H9 (cell line): ENCODE data around the gene RBM22. TPM values are rescaled to one million over a fixed set of nuclear protein-coding genes. Genes with fewer than 3 reads are reported as not detected.
A peak's percentile ranks its signal among the peaks of the same experiment; 100 is the strongest.

Source experiments
- DNase-seq: peaks from one replicate; pipeline ENCODE4 v3.0.0-alpha.2; 2017
- H2AFZ ChIP-seq: one replicate; pipeline ENCODE4 v1.6.1; 2013; ENCODE audit warnings: mild to moderate bottlenecking, low read length, control low read depth, moderate library complexity
- H2AK5ac ChIP-seq: 2 replicates; pipeline ENCODE4 v1.6.1; 2013; ENCODE audit warnings: low read length, control low read depth, mixed read lengths; ENCODE audit not compliant: insufficient read length
- H2BK120ac ChIP-seq: one replicate; pipeline ENCODE4 v1.6.1; 2013; ENCODE audit warnings: low read depth, mild to moderate bottlenecking, low read length, control low read depth, inconsistent platforms; ENCODE audit not compliant: poor library complexity, severe bottlenecking
- H2BK12ac ChIP-seq: 2 replicates; pipeline ENCODE4 v1.6.1; 2013; ENCODE audit warnings: low read length, control low read depth, mixed read lengths, low read depth; ENCODE audit not compliant: insufficient read length
- H2BK15ac ChIP-seq: 2 replicates; pipeline ENCODE4 v1.6.1; 2013; ENCODE audit warnings: low read depth, low read length, control low read depth
- H2BK20ac ChIP-seq: one replicate; pipeline ENCODE4 v1.6.1; 2013; ENCODE audit warnings: low read depth, mild to moderate bottlenecking, low read length, control low read depth, inconsistent platforms; ENCODE audit not compliant: poor library complexity, severe bottlenecking
- H2BK5ac ChIP-seq: 2 replicates; pipeline ENCODE4 v1.6.1; 2013; ENCODE audit warnings: low read length, control low read depth, mixed read lengths; ENCODE audit not compliant: insufficient read length
- H3K14ac ChIP-seq: 2 replicates; pipeline ENCODE4 v1.6.1; 2013; ENCODE audit warnings: low read length, control low read depth; ENCODE audit not compliant: insufficient read depth
- H3K18ac ChIP-seq: 2 replicates; pipeline ENCODE4 v1.6.1; 2013; ENCODE audit warnings: low read depth, mild to moderate bottlenecking, mixed read lengths, low read length, control low read depth; ENCODE audit not compliant: insufficient read length
- H3K23ac ChIP-seq: 2 replicates; pipeline ENCODE4 v1.6.1; 2013; ENCODE audit warnings: low read length, control low read depth, mixed read lengths, low read depth; ENCODE audit not compliant: insufficient read length
- H3K23me2 ChIP-seq: 2 replicates; pipeline ENCODE4 v1.6.1; 2013; ENCODE audit warnings: low read depth, mild to moderate bottlenecking, mixed read lengths, low read length, control low read depth; ENCODE audit not compliant: insufficient read length, poor library complexity, severe bottlenecking
- H3K27ac ChIP-seq: 2 replicates; pipeline ENCODE4 v1.5.1; 2013; ENCODE audit warnings: low read length, control low read depth, mixed read lengths, low read depth; ENCODE audit not compliant: insufficient read length
- H3K27me3 ChIP-seq: 2 replicates; pipeline ENCODE4 v1.6.1; 2013; ENCODE audit warnings: low read length, control low read depth, inconsistent platforms; ENCODE audit not compliant: insufficient read depth
- H3K4ac ChIP-seq: 2 replicates; pipeline ENCODE4 v1.6.1; 2013; ENCODE audit warnings: low read depth, mild to moderate bottlenecking, control low read depth, inconsistent platforms, low read length, moderate library complexity
- H3K4me1 ChIP-seq: 2 replicates; pipeline ENCODE4 v1.6.1; 2013; ENCODE audit warnings: low read length, control low read depth, inconsistent platforms; ENCODE audit not compliant: insufficient read depth
- H3K4me2 ChIP-seq: 2 replicates; pipeline ENCODE4 v1.6.1; 2013; ENCODE audit warnings: low read length, control low read depth, mixed read lengths; ENCODE audit not compliant: insufficient read length, insufficient read depth
- H3K56ac ChIP-seq: 2 replicates; pipeline ENCODE4 v1.6.1; 2013; ENCODE audit warnings: low read depth, mild to moderate bottlenecking, mixed read lengths, low read length, control low read depth; ENCODE audit not compliant: insufficient read length
- H3K79me1 ChIP-seq: 2 replicates; pipeline ENCODE4 v1.6.1; 2013; ENCODE audit warnings: low read depth, mild to moderate bottlenecking, moderate library complexity, low read length, control low read depth, inconsistent platforms; ENCODE audit not compliant: insufficient read depth, poor library complexity, severe bottlenecking
- H3K79me2 ChIP-seq: 2 replicates; pipeline ENCODE4 v1.6.1; 2013; ENCODE audit warnings: low read length, control low read depth, inconsistent platforms; ENCODE audit not compliant: insufficient read depth
- H3K9ac ChIP-seq: 2 replicates; pipeline ENCODE4 v1.6.1; 2013; ENCODE audit warnings: low read length, control low read depth, mixed read lengths; ENCODE audit not compliant: insufficient read length; ENCODE audit errors: extremely low read depth
- H3K9me3 ChIP-seq: one replicate; pipeline ENCODE4 v1.6.1; 2013; ENCODE audit warnings: low read depth, low read length, inconsistent platforms; ENCODE audit not compliant: control insufficient read depth
- H3T11ph ChIP-seq: one replicate; pipeline ENCODE4 v1.6.1; 2013; ENCODE audit warnings: mild to moderate bottlenecking, low read length, control low read depth, inconsistent platforms
- H4K20me1 ChIP-seq: one replicate; pipeline ENCODE4 v1.6.1; 2013; ENCODE audit not compliant: control insufficient read depth, insufficient read length, insufficient read depth
- H4K5ac ChIP-seq: 2 replicates; pipeline ENCODE4 v1.6.1; 2013; ENCODE audit warnings: low read depth, mild to moderate bottlenecking, mixed read lengths, low read length, control low read depth; ENCODE audit not compliant: insufficient read length
- H4K8ac ChIP-seq: replicated peaks from 2 replicates; pipeline ENCODE4 v1.6.1; 2013; ENCODE audit warnings: low read length, control low read depth, mixed read lengths, low read depth; ENCODE audit not compliant: insufficient read length
- H4K91ac ChIP-seq: 2 replicates; pipeline ENCODE4 v1.6.1; 2013; ENCODE audit warnings: low read depth, mild to moderate bottlenecking, moderate library complexity, mixed read lengths, low read length, control low read depth; ENCODE audit not compliant: insufficient read length
- H3K27ac Mint-ChIP-seq, 3 experiments: 2 replicates in 2 of 3; 3 replicates in 1 of 3; pipeline ENCODE4 v1.8.0; 2020 to 2021; ENCODE audit warnings: mixed read lengths in 3 of 3, mild to moderate bottlenecking in 1 of 3, moderate library complexity in 1 of 3
- H3K27me3 Mint-ChIP-seq: 2 replicates; pipeline ENCODE4 v1.8.0; 2021; ENCODE audit warnings: low read depth, mild to moderate bottlenecking, moderate library complexity, mixed read lengths
- H3K36me3 Mint-ChIP-seq, 3 experiments: 2 replicates in 2 of 3; 3 replicates in 1 of 3; pipeline ENCODE4 v1.8.0; 2020 to 2021; ENCODE audit warnings: low read depth in 3 of 3, mixed read lengths in 3 of 3; ENCODE audit not compliant: insufficient read depth in 1 of 3
- H3K4me1 Mint-ChIP-seq, 2 experiments: 2 replicates each; pipeline ENCODE4 v1.8.0; 2020; ENCODE audit warnings: mixed read lengths in 2 of 2
- H3K4me3 Mint-ChIP-seq, 2 experiments: 2 replicates in 1 of 2; 3 replicates in 1 of 2; pipeline ENCODE4 v1.8.0; 2020 to 2021; ENCODE audit warnings: mild to moderate bottlenecking in 2 of 2, mixed read lengths in 2 of 2, moderate library complexity in 1 of 2
- H3K9me3 Mint-ChIP-seq, 2 experiments: 2 replicates in 1 of 2; 3 replicates in 1 of 2; pipeline ENCODE4 v1.8.0; 2020; ENCODE audit warnings: mild to moderate bottlenecking in 2 of 2, mixed read lengths in 2 of 2, moderate library complexity in 1 of 2
- WGBS: extraction: QIAGEN DNeasy Blood & Tissue Kit; methylation state at CpG from one replicate; pipeline ENCODE4 v1.1.7; 2013; ENCODE audit warnings: missing lambda C conversion rate, low lambda C conversion rate, mixed read lengths; ENCODE audit not compliant: insufficient read length; ENCODE audit errors: extremely low coverage; 5-methylcytosine and 5-hydroxymethylcytosine counted together
- total RNA-seq: library from RNA; stranded (reverse); gene quantifications from 2 replicates; pipeline ENCODE4 v1.2.1, GENCODE V29; 2021
- TF ChIP-seq, protein P1 (sequence below): fragments of 200-600 bp; sonication (generic); conservative IDR thresholded peaks from 3 replicates; pipeline ENCODE4 v1.8.0; 2021; ENCODE audit warnings: antibody characterized with exemption, mild to moderate bottlenecking

Gene RBM22
- total RNA-seq, 1 experiment from 2014 or later = 47.0 TPM

- Histone ChIP-seq H2BK120ac (no peak overlapping the region), H4K5ac (no peak overlapping the region), H3K23me2 (no peaks in the 10 kb centered on the region), H3K4me2 (no peak overlapping the region), H2AK5ac (no peak overlapping the region), H3K18ac (no peak overlapping the region), H3K56ac (no peak overlapping the region), H2BK20ac (no peak overlapping the region), H3K27me3 (no peaks in the 10 kb centered on the region), H3K23ac (no peak overlapping the region), H3K79me2 (no peaks in the 10 kb centered on the region), H2BK12ac (no peak overlapping the region), H4K8ac (no peak overlapping the region), H3K27ac (no peak overlapping the region), H3K14ac (0 out of 2 replicates have a peak overlapping the region, but pooled peaks have one; percentile 72), H3K79me1 (no peaks in the 10 kb centered on the region), H2AFZ (no peak overlapping the region), H2BK15ac (no peak overlapping the region), H4K91ac (no peak overlapping the region), H2BK5ac (no peak overlapping the region), H3K9ac (no peak overlapping the region), H3K9me3 (no peaks in the 10 kb centered on the region), H4K20me1 (no peaks in the 10 kb centered on the region), H3T11ph (no peak overlapping the region), H3K4ac (no peak overlapping the region), H3K4me1 (peaks cover 2% of the 10 kb centered on the region; the same call in 1 of the 2 replicates)
- DNase-seq = no peak
- peaks cover 2% of the 10 kb centered on the region; the same call in 1 of the 2 replicates for H3K27me3 Mint-ChIP-seq
- no peaks in the 10 kb centered on the region for H3K9me3 Mint-ChIP-seq
- H3K4me1 Mint-ChIP-seq = peaks cover 45 to 59% of the 10 kb centered on the region in 2 experiments
- H3K4me3 Mint-ChIP-seq = no peak overlapping the region
- no peaks in the 10 kb centered on the region for H3K36me3 Mint-ChIP-seq
- peak overlapping the region in 2 of 3 experiments; percentile 37 to 66; a peak in 2 of 7 replicates for H3K27ac Mint-ChIP-seq
- no CpG with 5 or more reads among the region's 12 CpGs for WGBS
- TF ChIP-seq, protein P1, sequence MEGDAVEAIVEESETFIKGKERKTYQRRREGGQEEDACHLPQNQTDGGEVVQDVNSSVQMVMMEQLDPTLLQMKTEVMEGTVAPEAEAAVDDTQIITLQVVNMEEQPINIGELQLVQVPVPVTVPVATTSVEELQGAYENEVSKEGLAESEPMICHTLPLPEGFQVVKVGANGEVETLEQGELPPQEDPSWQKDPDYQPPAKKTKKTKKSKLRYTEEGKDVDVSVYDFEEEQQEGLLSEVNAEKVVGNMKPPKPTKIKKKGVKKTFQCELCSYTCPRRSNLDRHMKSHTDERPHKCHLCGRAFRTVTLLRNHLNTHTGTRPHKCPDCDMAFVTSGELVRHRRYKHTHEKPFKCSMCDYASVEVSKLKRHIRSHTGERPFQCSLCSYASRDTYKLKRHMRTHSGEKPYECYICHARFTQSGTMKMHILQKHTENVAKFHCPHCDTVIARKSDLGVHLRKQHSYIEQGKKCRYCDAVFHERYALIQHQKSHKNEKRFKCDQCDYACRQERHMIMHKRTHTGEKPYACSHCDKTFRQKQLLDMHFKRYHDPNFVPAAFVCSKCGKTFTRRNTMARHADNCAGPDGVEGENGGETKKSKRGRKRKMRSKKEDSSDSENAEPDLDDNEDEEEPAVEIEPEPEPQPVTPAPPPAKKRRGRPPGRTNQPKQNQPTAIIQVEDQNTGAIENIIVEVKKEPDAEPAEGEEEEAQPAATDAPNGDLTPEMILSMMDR = no peak
Observed at GRCh38 chr5:150642991-150643710, 57.7 kb downstream of the RBM22 start.
